ENCODE measurements around the gene AASS. TPM values are rescaled to one million over a fixed set of nuclear protein-coding genes. Genes with fewer than 3 reads are reported as not detected.

The AASS gene
- total and polyA plus RNA-seq, 2 of the 8 experiments (the other 6 are each of a cell fraction or from before 2014, with no cell fraction given): 203 to 394 TPM

DNA sequence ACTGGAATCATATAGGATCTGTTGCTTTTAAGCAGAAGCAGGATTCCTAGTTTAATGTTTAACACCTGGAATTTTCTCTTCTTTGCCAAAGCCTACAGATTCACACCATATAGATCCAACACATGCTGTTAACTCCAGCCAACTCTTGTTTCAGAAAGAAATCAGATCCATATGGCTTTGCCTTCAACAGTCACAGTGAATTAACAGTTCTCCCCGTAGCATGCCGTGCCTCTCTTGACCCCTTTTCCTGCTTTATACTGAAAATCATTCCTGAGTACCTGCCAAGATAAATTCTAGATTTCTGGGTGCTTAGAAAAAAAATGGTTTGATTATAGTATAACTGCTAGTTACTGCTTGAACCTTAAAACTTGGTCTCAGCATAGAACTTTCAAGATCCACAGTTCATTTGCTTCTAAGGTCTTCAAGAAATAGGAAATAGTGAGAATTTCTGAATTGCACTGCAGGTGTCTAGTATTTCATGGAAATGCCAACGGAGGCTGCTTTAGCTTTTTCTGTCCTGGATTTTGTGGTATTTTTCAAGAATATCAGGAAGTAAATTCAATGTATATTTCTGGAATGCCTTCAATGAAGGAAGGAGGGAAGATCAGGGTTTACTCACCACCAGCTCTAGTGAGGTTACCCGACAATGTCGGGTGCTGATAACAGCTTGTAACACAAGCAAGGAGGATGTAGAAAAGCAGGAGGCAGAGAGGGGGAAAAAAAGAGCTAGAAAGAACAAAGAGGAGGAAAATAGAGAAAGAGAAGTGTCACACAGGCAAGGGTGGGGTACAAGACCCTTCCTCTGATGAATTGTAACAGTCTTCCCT, 6.6 kb downstream of the AASS start:
- DNase-seq (ENCODE audit: low read depth in 1 of 2, low spot score in 2 of 2): no peak
- no peak overlapping the region for H4K8ac ChIP-seq (ENCODE audit: extremely low read depth, insufficient read depth, low read length)
- H4K20me1 ChIP-seq (replicated peaks in 1 of 2; ENCODE audit: control insufficient read depth in 1 of 2, insufficient read depth in 2 of 2, low read length in 2 of 2): peaks cover 36 to 55% of the 10 kb centered on the region in 2 experiments
- peaks cover 86 to 99% of the 10 kb centered on the region in 2 experiments for H3K79me2 ChIP-seq (ENCODE audit: control insufficient read depth in 1 of 2, insufficient read depth in 2 of 2, low read length in 2 of 2)
- POLR2A ChIA-PET (ENCODE audit: partially characterized antibody): interaction anchor here (0.8 to 8.0 kb wide), 7 partner anchors 7 to 391 kb away, joined by 3 to 66 read pairs (median 3); partner anchors contain the start of gene AASS
- H3K23ac ChIP-seq (ENCODE audit: insufficient read length): no peak overlapping the region
- peak overlapping the region; percentile 62 to 83 for H3K4me2 ChIP-seq (ENCODE audit: insufficient read depth in 1 of 2, low read depth in 2 of 2, low read length in 2 of 2)
- H3K23me2 ChIP-seq (ENCODE audit: low read depth, low read length): peaks cover 2% of the 10 kb centered on the region
- H3K14ac ChIP-seq (ENCODE audit: insufficient read length): no peak overlapping the region
- peaks cover 0 to 95% (median 25%) of the 10 kb centered on the region in 4 experiments; a peak in 6 of 8 replicates for H3K36me3 ChIP-seq (ENCODE audit: control insufficient read depth in 2 of 4, insufficient read depth in 4 of 4, low read length in 3 of 4)
- peak overlapping the region; percentile 23 for H4K5ac ChIP-seq (ENCODE audit: insufficient read length, low read depth, low read length)
- H3K4me1 ChIP-seq (replicated peaks in 1 of 4; ENCODE audit: control insufficient read depth in 3 of 4, insufficient read depth in 4 of 4, low read length in 3 of 4): peaks cover 0 to 17% (median 6%) of the 10 kb centered on the region in 4 experiments; a peak in 5 of 7 replicates
- no peak for FAIRE-seq
- no peak overlapping the region for H2BK5ac ChIP-seq (ENCODE audit: low read depth, low read length)
- peak overlapping the region in 1 of 4 experiments; percentile 71; a peak in 1 of 7 replicates for H3K9ac ChIP-seq (replicated peaks in 1 of 4; ENCODE audit: extremely low read depth in 1 of 4, low read depth in 3 of 4, low read length in 3 of 4)
- H3K9me3 ChIP-seq (ENCODE audit: insufficient read depth in 2 of 2, low read depth in 1 of 2, low read length in 1 of 2): no peaks in the 10 kb centered on the region
- no peaks in the 10 kb centered on the region for H3K27me3 ChIP-seq (replicated peaks in 1 of 4; ENCODE audit: control insufficient read depth in 3 of 4, extremely low read depth in 1 of 4, insufficient read depth in 3 of 4, low read length in 3 of 4)
- peak overlapping the region in 2 of 4 experiments; percentile 86 to 98; a peak in 4 of 8 replicates for H3K4me3 ChIP-seq (ENCODE audit: extremely low read depth in 1 of 4, insufficient read depth in 2 of 4, low read depth in 3 of 4, low read length in 4 of 4)
- no peak overlapping the region for H2AK5ac ChIP-seq (ENCODE audit: low read depth, low read length)
- no peak overlapping the region; the same call in 1 of the 2 replicates for H3K18ac ChIP-seq (ENCODE audit: extremely low read depth, low read length)
- H3K27ac ChIP-seq (ENCODE audit: low read depth, low read length): no peak overlapping the region
- CTCF ChIA-PET (ENCODE audit: partially characterized antibody): interaction anchor here (1.2 kb wide), 1 partner anchor 396 kb away, joined by 4 read pairs; no protein-coding TSS in a partner anchor
- 69% methylated on average over 5 of the region's 5 CpGs; no CpG with 5 or more reads in 1 of the 2 experiments for WGBS, 2 experiments (ENCODE audit: extremely low coverage in 1 of 2, insufficient coverage in 1 of 2, insufficient read length in 1 of 2, insufficient replicate concordance in 2 of 2, low coverage in 1 of 2, low lambda C conversion rate in 2 of 2, missing lambda C conversion rate in 1 of 2)
- no peak overlapping the region for H2AFZ ChIP-seq (ENCODE audit: low read length)
- no peak overlapping the region for H2BK120ac ChIP-seq (replicated peaks; ENCODE audit: low read depth, low read length)
- H2BK15ac ChIP-seq (ENCODE audit: low read length): no peak overlapping the region
- no peak overlapping the region for H4K91ac ChIP-seq (replicated peaks; ENCODE audit: insufficient read length, low read length)
- no peak overlapping the region for H3K4ac ChIP-seq (replicated peaks; ENCODE audit: insufficient read length, low read depth, low read length)
- no peak overlapping the region for H3K56ac ChIP-seq (replicated peaks; ENCODE audit: insufficient read length, low read depth, low read length)
- H2BK12ac ChIP-seq (ENCODE audit: low read depth, low read length): no peak overlapping the region
- H3K79me1 ChIP-seq (ENCODE audit: low read depth, low read length): no peaks in the 10 kb centered on the region
- H2BK20ac ChIP-seq (ENCODE audit: low read length): no peak overlapping the region
- TF ChIP-seq POLR2AphosphoS5 (IDR thresholded peaks at IDR 0.05; ENCODE audit: low read depth, low read length) (peak; percentile 26; the same call in 1 of the 2 replicates), KDM5A (IDR thresholded peaks at IDR 0.05; ENCODE audit: low read length) (no peak)

All from H1 (cell line).